Spleen (tissue), 11 donors: ENCODE measurements around the gene EPX. TPM values are rescaled to one million over a fixed set of nuclear protein-coding genes. Genes with fewer than 3 reads are reported as not detected.

Experiments
- DNase-seq: peaks from one replicate; pipeline ENCODE4 v3.0.0-alpha.2; 2020
- H3K27ac ChIP-seq, 8 donors: fragments of 200-600 bp; sonication (generic) in 7 of 8; 1 replicate in 4 of 8; 2 replicates in 4 of 8; pipeline versions ENCODE4 v1.5.0 to v1.8.0; 2016 to 2021; ENCODE audit warnings: inconsistent platforms in 4 of 8, mild to moderate bottlenecking in 4 of 8, moderate library complexity in 1 of 8
- H3K27me3 ChIP-seq, 7 donors: fragments of 200-600 bp; sonication (generic) in 6 of 7; replicated peaks in 1 of 7; 1 replicate in 4 of 7; 2 replicates in 3 of 7; pipeline versions ENCODE4 v1.5.0 to v1.8.0; 2016 to 2021; ENCODE audit warnings: inconsistent platforms in 3 of 7, mild to moderate bottlenecking in 1 of 7
- H3K36me3 ChIP-seq, 6 donors: fragments of 200-600 bp; sonication (generic) in 5 of 6; 1 replicate in 4 of 6; 2 replicates in 2 of 6; pipeline versions ENCODE4 v1.5.0 to v1.8.0; 2016 to 2021; ENCODE audit warnings: inconsistent platforms in 2 of 6
- H3K4me1 ChIP-seq, 6 donors: fragments of 200-600 bp; sonication (generic) in 5 of 6; 1 replicate in 3 of 6; 2 replicates in 3 of 6; pipeline versions ENCODE4 v1.5.0 to v1.8.0; 2016 to 2021; ENCODE audit warnings: inconsistent platforms in 3 of 6
- H3K4me3 ChIP-seq, 8 donors: fragments of 200-600 bp; sonication (generic) in 7 of 8; 1 replicate in 4 of 8; 2 replicates in 4 of 8; pipeline versions ENCODE4 v1.5.0 to v1.8.0; 2016 to 2021; ENCODE audit warnings: inconsistent platforms in 4 of 8, mild to moderate bottlenecking in 4 of 8, moderate library complexity in 2 of 8
- H3K9me3 ChIP-seq, 8 donors: fragments of 200-600 bp; sonication (generic) in 7 of 8; 1 replicate in 4 of 8; 2 replicates in 4 of 8; pipeline versions ENCODE4 v1.5.0 to v1.8.0; 2016 to 2021; ENCODE audit warnings: inconsistent platforms in 4 of 8
- POLR2A ChIP-seq, 3 donors: fragments of 450-650 bp; IDR thresholded peaks; one replicate each; pipeline ENCODE4 v1.5.1; 2017; ENCODE audit warnings: antibody characterized with exemption in 3 of 3, mild to moderate bottlenecking in 1 of 3
- POLR2AphosphoS5 ChIP-seq, 3 donors: sonication (generic); formaldehyde crosslinking; IDR thresholded peaks; one replicate each; pipeline ENCODE4 v1.5.1; 2017; ENCODE audit warnings: antibody characterized with exemption in 3 of 3
- WGBS, 5 donors: extraction: QIAGEN DNeasy Blood & Tissue Kit in 3 of 5; methylation state at CpG; one replicate each; pipeline versions ENCODE4 v1.1.5 to v1.1.7; 2013 to 2018; 5-methylcytosine and 5-hydroxymethylcytosine counted together
- intact Hi-C: fragments of 100-400 bp; cut with DNase I; formaldehyde crosslinking; loops from one replicate; pipeline ENCODE4 v1.15.0; 2023; ENCODE audit warnings: low total_unique reads
- polyA plus RNA-seq, 3 donors: library from polyadenylated mRNA; stranded (reverse); fragments of 200-250 nt; gene quantifications; one replicate each; pipeline ENCODE4 v1.2.1, GENCODE V29; 2013
- total RNA-seq, 7 donors: library from RNA; depleted of rRNA in 3 of 7; stranded (reverse); fragments of >200 nt in 3 of 7; fragmentation: NEBNext Ultra II Directional in 4 of 7; extraction: Animal tissue kit (Norgen Biotek cat#: 25700) in 4 of 7; gene quantifications; one replicate each; pipeline versions ENCODE4 v1.1.0 to v1.2.1, GENCODE V29; 2016 to 2021
- TF ChIP-seq, protein P1 (sequence below), 11 experiments: fragments of 200-600 bp in 7 of 11; fragments of 450-650 bp in 4 of 11; sonication (generic) in 4 of 11; IDR thresholded peaks in 8 of 11; conservative IDR thresholded peaks in 3 of 11; 1 replicate in 7 of 11; 2 replicates in 4 of 11; pipeline versions ENCODE4 v1.4.0 to v1.8.0; 2016 to 2021; ENCODE audit warnings: antibody characterized with exemption in 11 of 11, inconsistent platforms in 4 of 11, mild to moderate bottlenecking in 1 of 11
- donor health status: healthy with polysubstance abuse.
- donor health status: DM: no; HTN: no; CAD: no; lungs with moderate emphysema.
- donor health status: DM: no; HTN: no; CAD: no.
- donor health status: Bipolar disorder and iron deficiency.
- donor health status: healthy.
- donor health status: DM: no; HTN: no; CAD: no.
- donor health status: DM: yes; HTN: yes; CAD: no.

EPX gene
- total and polyA plus RNA-seq, 10 donors: 0.24 to 3.9 (median 1.2) TPM; not detected in 1

DNA sequence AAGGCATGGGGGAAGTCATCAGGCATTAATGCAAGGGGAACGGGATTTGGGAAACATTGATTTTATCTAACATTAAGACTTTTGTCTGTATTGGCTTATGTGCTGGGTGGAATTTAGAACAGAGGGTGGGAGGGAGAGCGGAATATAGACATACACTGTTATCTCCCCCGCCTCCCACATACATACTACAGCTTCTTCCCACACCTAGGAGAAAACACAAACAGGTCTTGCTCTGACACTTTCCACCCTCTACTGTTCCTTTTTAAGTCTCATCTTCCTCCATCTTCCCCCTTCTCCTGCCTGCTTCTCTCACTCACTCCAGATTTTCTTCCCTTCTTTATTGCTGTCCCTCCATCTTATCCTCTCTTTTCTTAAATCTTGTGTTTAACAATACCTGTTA lies 43.9 kb upstream of the EPX start:
- intact Hi-C loops: no loop called here
- no peaks in the 10 kb centered on the region for H3K36me3 ChIP-seq
- no peak for DNase-seq
- TF ChIP-seq POLR2AphosphoS5 (IDR thresholded peaks at IDR 0.05) (no peak), POLR2A (IDR thresholded peaks at IDR 0.05) (no peak)
- TF ChIP-seq, protein P1, sequence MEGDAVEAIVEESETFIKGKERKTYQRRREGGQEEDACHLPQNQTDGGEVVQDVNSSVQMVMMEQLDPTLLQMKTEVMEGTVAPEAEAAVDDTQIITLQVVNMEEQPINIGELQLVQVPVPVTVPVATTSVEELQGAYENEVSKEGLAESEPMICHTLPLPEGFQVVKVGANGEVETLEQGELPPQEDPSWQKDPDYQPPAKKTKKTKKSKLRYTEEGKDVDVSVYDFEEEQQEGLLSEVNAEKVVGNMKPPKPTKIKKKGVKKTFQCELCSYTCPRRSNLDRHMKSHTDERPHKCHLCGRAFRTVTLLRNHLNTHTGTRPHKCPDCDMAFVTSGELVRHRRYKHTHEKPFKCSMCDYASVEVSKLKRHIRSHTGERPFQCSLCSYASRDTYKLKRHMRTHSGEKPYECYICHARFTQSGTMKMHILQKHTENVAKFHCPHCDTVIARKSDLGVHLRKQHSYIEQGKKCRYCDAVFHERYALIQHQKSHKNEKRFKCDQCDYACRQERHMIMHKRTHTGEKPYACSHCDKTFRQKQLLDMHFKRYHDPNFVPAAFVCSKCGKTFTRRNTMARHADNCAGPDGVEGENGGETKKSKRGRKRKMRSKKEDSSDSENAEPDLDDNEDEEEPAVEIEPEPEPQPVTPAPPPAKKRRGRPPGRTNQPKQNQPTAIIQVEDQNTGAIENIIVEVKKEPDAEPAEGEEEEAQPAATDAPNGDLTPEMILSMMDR (IDR thresholded peaks at IDR 0.05 in 8 of 11, conservative IDR thresholded peaks at IDR 0.05 in 3 of 11): no peak
- H3K27ac ChIP-seq: no peak overlapping the region
- peaks cover 7 to 39% (median 35%) of the 10 kb centered on the region in 8 donors for H3K9me3 ChIP-seq
- H3K4me3 ChIP-seq: no peak overlapping the region
- H3K4me1 ChIP-seq: peaks cover 3 to 16% (median 14%) of the 10 kb centered on the region in 6 donors
- peaks cover 0 to 4% (median 0%) of the 10 kb centered on the region in 7 donors for H3K27me3 ChIP-seq
- 88 to 95% (median 89%) methylated on average over 3 of the region's 3 CpGs for WGBS, 5 donors

DNA sequence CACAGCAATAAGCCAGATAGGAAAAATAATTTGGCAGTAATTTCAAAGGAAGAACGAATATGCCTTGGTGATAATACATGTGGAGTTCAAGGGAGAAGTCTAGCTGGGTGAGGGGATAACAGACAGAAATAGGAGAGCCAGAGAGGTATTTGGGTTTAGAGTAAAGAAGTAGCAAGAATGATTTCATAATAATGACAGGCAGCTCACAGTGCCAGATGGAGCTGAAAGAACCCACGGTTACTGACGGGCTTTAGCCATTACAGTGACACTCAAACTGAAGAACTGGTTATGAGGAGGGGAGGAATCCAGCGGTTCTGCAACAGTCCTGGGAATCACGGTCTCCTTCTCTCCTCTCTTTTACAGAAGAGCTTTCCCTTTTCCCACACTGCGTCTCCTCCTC lies 42.1 kb upstream of the EPX start:
- Histone ChIP-seq H3K27me3 (peaks cover 0 to 8% (median 0%) of the 10 kb centered on the region in 7 donors), H3K27ac (no peak overlapping the region), H3K9me3 (peaks cover 0 to 21% (median 18%) of the 10 kb centered on the region in 8 donors), H3K4me1 (peaks cover 3 to 19% (median 17%) of the 10 kb centered on the region in 6 donors), H3K36me3 (no peaks in the 10 kb centered on the region), H3K4me3 (no peak overlapping the region)
- TF ChIP-seq POLR2A (IDR thresholded peaks at IDR 0.05): no peak
- TF ChIP-seq, protein P1 (IDR thresholded peaks at IDR 0.05 in 8 of 11, conservative IDR thresholded peaks at IDR 0.05 in 3 of 11): no peak
- TF ChIP-seq POLR2AphosphoS5 (IDR thresholded peaks at IDR 0.05): no peak
- intact Hi-C loops: no loop called here
- DNase-seq: no peak
- WGBS, 5 donors: 66 to 83% (median 69%) methylated on average over 6 of the region's 6 CpGs

DNA sequence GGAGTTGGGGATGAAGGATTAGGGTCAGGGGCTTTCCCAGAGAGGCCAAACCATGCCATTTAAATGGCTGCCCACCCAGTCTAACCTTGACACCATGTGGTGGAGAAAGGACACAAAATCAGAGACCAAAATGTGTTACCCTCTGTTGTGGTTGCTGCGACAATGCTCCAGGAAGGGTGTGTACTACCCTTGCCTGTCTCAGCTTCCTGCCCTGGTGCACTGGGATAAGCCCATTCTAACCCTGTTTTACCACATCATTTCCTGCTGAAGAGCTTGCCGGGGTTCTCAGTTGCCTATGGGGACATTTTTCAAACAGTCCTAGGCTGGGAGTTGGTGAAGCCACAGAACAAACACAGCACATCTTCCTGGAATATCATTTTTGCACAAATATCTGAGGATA lies 39.5 kb upstream of the EPX start:
- intact Hi-C loops: no loop called here
- Histone ChIP-seq H3K27me3 (peaks cover 0 to 34% (median 9%) of the 10 kb centered on the region in 7 donors), H3K36me3 (no peaks in the 10 kb centered on the region), H3K9me3 (no peaks in the 10 kb centered on the region), H3K27ac (peak overlapping the region; percentile 12 to 85 (median 75)), H3K4me1 (peaks cover 7 to 36% (median 28%) of the 10 kb centered on the region in 6 donors), H3K4me3 (no peak overlapping the region)
- TF ChIP-seq POLR2AphosphoS5 (IDR thresholded peaks at IDR 0.05): peak in 2 of 3 donors; percentile 29 to 88
- peak in 1 of 3 donors; percentile 6 for TF ChIP-seq POLR2A (IDR thresholded peaks at IDR 0.05)
- TF ChIP-seq, protein P1 (IDR thresholded peaks at IDR 0.05 in 8 of 11, conservative IDR thresholded peaks at IDR 0.05 in 3 of 11): no peak
- DNase-seq: no peak
- WGBS, 5 donors: 6 to 21% (median 12%) methylated on average over 1 to 2 of the region's 2 CpGs

DNA sequence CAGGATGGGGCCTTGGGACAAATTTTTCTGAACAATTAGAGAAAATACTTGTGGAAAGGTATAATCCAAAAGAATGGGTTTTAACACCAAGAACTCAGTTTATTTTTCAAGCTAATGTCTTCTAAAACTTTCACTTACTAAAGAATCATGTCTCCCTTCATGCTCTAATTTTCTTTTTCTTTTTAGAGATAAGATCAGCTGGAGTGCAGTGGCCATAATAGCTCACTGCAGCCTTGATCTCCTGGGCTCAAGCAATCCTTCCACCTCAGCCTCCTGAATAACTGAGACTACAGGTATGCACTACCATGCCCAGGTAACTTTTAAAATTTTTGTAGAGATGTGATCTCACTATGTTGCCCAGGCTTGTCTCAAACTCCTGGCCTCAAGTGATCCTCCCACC lies 38.9 kb upstream of the EPX start:
- Histone ChIP-seq H3K36me3 (no peaks in the 10 kb centered on the region), H3K27ac (peak overlapping the region in 7 of 8 donors; percentile 12 to 85 (median 77))
- intact Hi-C loops: no loop called here

More for the DNA sequence above, 38.9 kb upstream of the EPX start:
- Histone ChIP-seq H3K9me3 (no peaks in the 10 kb centered on the region), H3K4me3 (no peak overlapping the region), H3K4me1 (peaks cover 7 to 37% (median 28%) of the 10 kb centered on the region in 6 donors), H3K27me3 (peaks cover 0 to 35% (median 9%) of the 10 kb centered on the region in 7 donors)
- no peak for DNase-seq
- TF ChIP-seq POLR2AphosphoS5 (IDR thresholded peaks at IDR 0.05) (no peak), POLR2A (IDR thresholded peaks at IDR 0.05) (no peak)
- TF ChIP-seq, protein P1 (IDR thresholded peaks at IDR 0.05 in 8 of 11, conservative IDR thresholded peaks at IDR 0.05 in 3 of 11): no peak
